GM10248 (cell line): ENCODE measurements around the gene VGLL4.

ENCODE experiments used
- CTCF ChIA-PET: fragments of 300-600 bp; sonication (Branson Sonifier 250); formaldehyde crosslinking; extraction: SDS; loops from one replicate; lab custom pipeline; 2021; ENCODE audit warnings: antibody characterized with exemption; lab: Yijun Ruan, JAX
- POLR2A ChIA-PET: fragments of 350-650 bp; sonication (Branson Sonifier 250); formaldehyde crosslinking; extraction: SDS; loops from one replicate; lab custom pipeline; 2020; ENCODE audit warnings: antibody characterized with exemption; lab: Yijun Ruan, JAX
- DNase-seq: peaks from one replicate; pipeline ENCODE4 v3.0.0; 2012; ENCODE audit errors: extremely low spot score
- TF ChIP-seq, protein P1 (sequence below): IDR thresholded peaks from 2 replicates; pipeline ENCODE4 v1.5.1; 2012; ENCODE audit warnings: mild to moderate bottlenecking, low read depth; ENCODE audit errors: extremely low read depth, missing control alignments, control extremely low read depth

The VGLL4 gene

DNA sequence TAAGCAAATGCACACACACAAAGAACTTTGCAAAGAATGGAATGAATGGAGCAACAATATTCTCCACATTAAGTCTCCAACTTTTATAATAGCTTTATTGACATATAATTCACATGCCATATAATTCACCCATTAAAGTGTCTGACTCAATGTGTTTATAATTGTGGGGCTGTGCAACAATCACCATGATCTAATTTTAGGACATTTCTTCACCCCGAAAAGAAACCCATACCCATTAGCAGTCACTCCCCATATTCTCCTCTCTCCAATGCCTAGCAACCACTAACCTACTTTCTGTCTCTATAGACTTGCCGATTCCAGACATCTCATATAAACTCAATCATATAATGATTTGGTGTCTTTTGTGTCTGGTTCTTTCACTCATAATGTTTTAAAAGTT is 22.6 kb downstream of the VGLL4 start:
- no peak for DNase-seq
- ChIA-PET POLR2A (interaction anchor here (1.0 kb wide), 1 partner anchor 17 kb away, joined by 3 read pairs; no protein-coding TSS in a partner anchor), CTCF (interaction anchor here (0.7 to 8.9 kb wide), 6 partner anchors 10 to 47 kb away, joined by 3 to 56 read pairs (median 4); partner anchors contain the start of gene VGLL4)
- TF ChIP-seq, protein P1, sequence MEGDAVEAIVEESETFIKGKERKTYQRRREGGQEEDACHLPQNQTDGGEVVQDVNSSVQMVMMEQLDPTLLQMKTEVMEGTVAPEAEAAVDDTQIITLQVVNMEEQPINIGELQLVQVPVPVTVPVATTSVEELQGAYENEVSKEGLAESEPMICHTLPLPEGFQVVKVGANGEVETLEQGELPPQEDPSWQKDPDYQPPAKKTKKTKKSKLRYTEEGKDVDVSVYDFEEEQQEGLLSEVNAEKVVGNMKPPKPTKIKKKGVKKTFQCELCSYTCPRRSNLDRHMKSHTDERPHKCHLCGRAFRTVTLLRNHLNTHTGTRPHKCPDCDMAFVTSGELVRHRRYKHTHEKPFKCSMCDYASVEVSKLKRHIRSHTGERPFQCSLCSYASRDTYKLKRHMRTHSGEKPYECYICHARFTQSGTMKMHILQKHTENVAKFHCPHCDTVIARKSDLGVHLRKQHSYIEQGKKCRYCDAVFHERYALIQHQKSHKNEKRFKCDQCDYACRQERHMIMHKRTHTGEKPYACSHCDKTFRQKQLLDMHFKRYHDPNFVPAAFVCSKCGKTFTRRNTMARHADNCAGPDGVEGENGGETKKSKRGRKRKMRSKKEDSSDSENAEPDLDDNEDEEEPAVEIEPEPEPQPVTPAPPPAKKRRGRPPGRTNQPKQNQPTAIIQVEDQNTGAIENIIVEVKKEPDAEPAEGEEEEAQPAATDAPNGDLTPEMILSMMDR = no peak

DNA sequence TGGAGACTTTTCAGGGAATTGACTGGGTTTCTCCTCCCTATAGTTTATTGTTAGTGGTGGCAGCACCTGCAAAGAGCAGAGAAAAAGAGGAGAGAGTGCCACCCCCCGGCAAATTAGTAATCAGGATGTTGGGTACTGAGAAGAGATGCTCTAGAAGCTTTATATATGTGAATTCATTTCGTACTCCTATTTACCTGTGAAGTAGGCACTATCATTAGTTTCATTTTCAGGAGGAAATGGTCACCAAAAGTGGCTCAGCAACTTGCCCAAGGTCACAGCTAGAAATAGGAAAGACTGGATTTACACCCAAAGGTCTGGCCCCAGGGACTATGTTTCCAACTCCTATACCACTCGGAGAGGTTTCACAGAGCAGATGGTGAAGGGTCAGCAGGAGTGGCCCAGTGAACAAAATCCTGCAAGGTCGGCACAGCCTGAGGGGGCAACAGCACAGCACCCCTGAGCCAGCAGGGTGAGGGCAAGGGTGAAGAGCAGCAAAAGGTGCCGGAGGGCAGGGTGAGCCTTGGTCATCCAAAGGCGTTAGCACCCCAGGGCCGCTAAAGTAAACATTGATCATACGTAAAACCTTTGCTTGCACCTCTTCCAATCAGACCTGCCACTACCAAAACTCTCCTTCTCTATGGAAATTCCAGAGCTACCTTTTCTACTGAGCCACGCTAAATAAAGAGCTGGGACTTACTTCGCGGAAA is 23.6 kb downstream of the VGLL4 start:
- ChIA-PET POLR2A (interaction anchor here (0.5 to 1.0 kb wide), 2 partner anchors 16 to 101 kb away, joined by 3 to 5 read pairs; no protein-coding TSS in a partner anchor), CTCF (interaction anchor here (0.7 to 8.9 kb wide), 7 partner anchors 9 to 46 kb away, joined by 3 to 56 read pairs (median 4); partner anchors contain the start of gene VGLL4)
- no peak for DNase-seq
- TF ChIP-seq, protein P1 = no peak

DNA sequence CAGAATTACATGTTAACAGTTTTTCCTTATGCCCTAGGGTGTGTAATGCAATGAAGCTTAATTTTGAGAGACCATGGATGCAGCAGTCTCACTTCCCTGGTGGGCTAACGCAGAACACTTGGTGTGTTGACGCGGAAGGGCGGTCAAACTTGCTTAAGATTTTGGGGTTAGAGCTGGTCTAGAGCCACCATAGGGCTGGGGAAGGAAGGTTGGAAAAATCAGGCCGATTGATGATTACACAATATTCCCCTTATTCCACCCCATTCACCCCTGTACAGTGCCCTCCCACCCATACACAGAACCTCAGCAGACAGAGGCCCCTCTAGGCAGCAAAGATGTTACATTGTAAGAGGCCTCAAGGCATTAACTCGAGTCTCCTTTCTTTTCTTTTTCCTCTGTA is 24.3 kb downstream of the VGLL4 start:
- ChIA-PET CTCF (interaction anchor here (1.0 to 8.9 kb wide), 4 partner anchors 13 to 23 kb away, joined by 3 to 56 read pairs (median 8); no protein-coding TSS in a partner anchor), POLR2A (interaction anchor here (0.5 kb wide), 1 partner anchor 100 kb away, joined by 5 read pairs; no protein-coding TSS in a partner anchor)
- DNase-seq = no peak
- TF ChIP-seq, protein P1 = no peak

DNA sequence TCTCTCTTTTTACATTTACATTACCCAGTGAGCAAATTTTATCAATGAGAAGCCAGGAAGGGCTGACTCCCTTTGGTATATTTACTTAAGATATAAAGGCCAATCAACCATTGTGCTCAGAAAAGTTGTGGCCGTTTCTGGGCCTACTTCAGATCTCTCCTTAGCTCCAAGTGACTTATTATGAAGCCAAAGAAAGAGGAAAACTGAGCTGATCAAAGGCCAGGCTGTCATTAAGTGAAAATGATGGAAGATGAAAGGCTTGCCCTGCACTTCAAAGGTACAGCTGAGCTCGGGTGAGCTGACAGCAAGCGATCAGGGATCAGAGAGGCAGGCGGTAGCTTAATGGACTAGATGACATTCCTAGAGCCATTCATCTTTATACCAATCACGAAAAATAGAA is 24.8 kb downstream of the VGLL4 start:
- no peak for DNase-seq
- POLR2A ChIA-PET = no interaction called here
- TF ChIP-seq, protein P1 = no peak
- CTCF ChIA-PET = interaction anchor here (1.0 to 8.9 kb wide), 4 partner anchors 13 to 22 kb away, joined by 3 to 56 read pairs (median 8); no protein-coding TSS in a partner anchor

DNA sequence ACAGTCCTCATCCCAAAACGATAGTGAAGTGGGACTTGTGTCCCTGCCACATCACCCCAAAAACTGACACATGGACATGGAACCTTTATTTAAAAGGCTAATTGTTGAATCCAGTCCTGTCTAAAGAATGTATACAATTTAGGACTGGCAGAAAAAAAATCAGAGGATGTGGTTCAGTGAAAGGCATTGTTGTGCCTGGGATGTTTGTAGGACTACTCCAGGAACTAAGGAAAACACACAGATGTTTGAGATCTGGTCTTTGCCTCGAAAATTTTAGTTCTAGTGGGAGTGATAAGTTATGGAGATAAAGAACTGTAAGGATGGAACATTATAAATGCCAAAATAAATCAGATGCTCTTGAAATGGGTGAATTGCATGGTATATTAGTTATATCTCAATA is 27.2 kb downstream of the VGLL4 start:
- ChIA-PET CTCF (interaction anchor here (1.0 to 8.9 kb wide), 2 partner anchors 10 to 16 kb away, joined by 4 to 56 read pairs; no protein-coding TSS in a partner anchor), POLR2A (no interaction called here)
- TF ChIP-seq, protein P1 = no peak
- DNase-seq = no peak

DNA sequence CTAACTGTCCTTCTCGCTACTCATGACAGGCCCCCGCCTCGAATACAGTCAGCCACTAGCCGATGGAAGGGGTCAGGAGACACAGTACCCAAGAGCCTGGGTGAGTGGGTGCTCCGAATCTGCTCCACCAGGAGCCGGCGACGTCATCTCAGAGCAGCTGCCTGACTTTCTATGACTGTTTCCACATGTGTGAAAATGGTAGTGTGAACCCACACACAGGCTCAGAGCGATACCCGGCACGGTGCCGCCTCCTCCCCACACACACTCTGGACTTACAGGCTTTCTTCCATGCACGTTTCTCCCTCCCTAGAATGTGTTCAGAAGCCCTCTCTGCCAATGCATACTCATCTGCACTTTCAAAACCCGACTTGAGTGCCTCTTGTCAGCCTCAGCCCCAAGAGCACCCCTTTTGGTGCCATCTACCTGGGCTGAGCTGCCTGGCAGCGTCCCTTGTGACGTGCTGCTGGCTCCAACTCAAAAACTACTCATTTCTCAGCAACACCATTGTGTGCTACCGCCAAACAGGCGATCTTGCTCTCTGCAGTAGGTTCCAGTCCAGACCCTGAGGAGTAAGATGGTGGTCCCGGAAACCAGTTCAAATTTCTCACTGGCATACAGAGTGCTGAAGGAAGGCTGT is 29.7 kb downstream of the VGLL4 start:
- CTCF ChIA-PET = no interaction called here
- no peak for DNase-seq
- POLR2A ChIA-PET = no interaction called here
- TF ChIP-seq, protein P1 = no peak
